PC-3 (cell line): ENCODE results near the gene IL4I1. TPM values are rescaled to one million over a fixed set of nuclear protein-coding genes. Genes with fewer than 3 reads are reported as not detected.

Experiments
- ATAC-seq: fragments of 200-7000 bp; cut with Tn5 transposase; 2 replicates; pipeline ENCODE4 v1.9.1; 2020; ENCODE audit warnings: mild to moderate bottlenecking, moderate library complexity
- BruUV-seq: library from RNA; stranded (reverse); fragments of 400-500 nt; replicated peaks from 2 replicates; lab custom pipeline; 2021; lab: Mats Ljungman, UMichigan
- CTCF ChIA-PET: fragments of 300-600 bp; sonication (Branson Sonifier 250); formaldehyde crosslinking; loops from one replicate; lab custom pipeline; 2022; ENCODE audit warnings: antibody characterized with exemption; lab: Charles Lee
- POLR2A ChIA-PET: fragments of 300-600 bp; sonication (Branson Sonifier 250); formaldehyde crosslinking; loops from one replicate; lab custom pipeline; 2022; ENCODE audit warnings: antibody characterized with exemption; ENCODE audit not compliant: unreplicated experiment; lab: Charles Lee
- DNase-seq: peaks from one replicate; pipeline ENCODE4 v3.0.0-alpha.2; 2015
- H2AFZ ChIP-seq: fragments of 300-600 bp; sonication (generic); 2 replicates; pipeline ENCODE4 v1.6.0; 2016; ENCODE audit warnings: antibody characterized with exemption, low read length
- H3F3A ChIP-seq: fragments of 300-600 bp; sonication (generic); one replicate; pipeline ENCODE4 v1.6.0; 2017; ENCODE audit warnings: antibody characterized with exemption, low read length, control low read depth, mild to moderate bottlenecking; ENCODE audit not compliant: unreplicated experiment
- H3K27ac ChIP-seq: fragments of 300-600 bp; sonication (generic); 2 replicates; pipeline ENCODE4 v1.5.1; 2016; ENCODE audit warnings: mild to moderate bottlenecking, low read length
- H3K27me3 ChIP-seq: fragments of 300-600 bp; sonication (generic); 2 replicates; pipeline ENCODE4 v1.6.1; 2016; ENCODE audit warnings: low read length, mixed read lengths
- H3K36me3 ChIP-seq: fragments of 300-600 bp; sonication (generic); 2 replicates; pipeline ENCODE4 v1.6.1; 2016; ENCODE audit warnings: low read depth, mixed run types, low read length, mixed read lengths
- H3K4me1 ChIP-seq: fragments of 300-600 bp; sonication (generic); 2 replicates; pipeline ENCODE4 v1.5.1; 2016; ENCODE audit warnings: low read length; ENCODE audit not compliant: insufficient read depth
- H3K4me2 ChIP-seq: fragments of 300-600 bp; sonication (generic); 2 replicates; pipeline ENCODE4 v1.6.0; 2016; ENCODE audit warnings: low read length
- H3K4me3 ChIP-seq: fragments of 300-600 bp; sonication (generic); 2 replicates; pipeline ENCODE4 v1.5.1; 2016; ENCODE audit warnings: mild to moderate bottlenecking, low read length, mixed read lengths
- H3K79me2 ChIP-seq: fragments of 300-600 bp; sonication (generic); 2 replicates; pipeline ENCODE4 v1.6.1; 2017; ENCODE audit warnings: low read length, mixed read lengths
- H3K9ac ChIP-seq: fragments of 300-600 bp; sonication (generic); 2 replicates; pipeline ENCODE4 v1.6.0; 2016; ENCODE audit warnings: mild to moderate bottlenecking, low read length
- H3K9me2 ChIP-seq: fragments of 300-600 bp; sonication (generic); replicated peaks from 2 replicates; pipeline ENCODE4 v1.6.1; 2016; ENCODE audit warnings: mixed run types, low read length, mixed read lengths
- H3K9me3 ChIP-seq: fragments of 300-600 bp; sonication (generic); 2 replicates; pipeline ENCODE4 v1.6.1; 2016; ENCODE audit warnings: low read length, mixed read lengths
- H4K20me1 ChIP-seq: fragments of 300-600 bp; sonication (generic); 2 replicates; pipeline ENCODE4 v1.6.1; 2016; ENCODE audit warnings: low read length, mixed read lengths
- CTCF ChIP-seq: fragments of 300-600 bp; sonication (generic); conservative IDR thresholded peaks from 2 replicates; pipeline ENCODE4 v1.5.1; 2017; ENCODE audit warnings: antibody characterized with exemption, low read depth, mild to moderate bottlenecking, low read length
- EZH2 ChIP-seq: fragments of 300-600 bp; sonication (generic); IDR thresholded peaks from one replicate; pipeline ENCODE4 v1.6.1; 2017; ENCODE audit warnings: antibody characterized with exemption, mild to moderate bottlenecking, low read length; ENCODE audit not compliant: unreplicated experiment
- EZH2phosphoT487 ChIP-seq: fragments of 300-600 bp; sonication (generic); IDR thresholded peaks from 2 replicates; pipeline ENCODE4 v1.6.1; 2018; ENCODE audit warnings: mild to moderate bottlenecking, antibody characterized with exemption, low read length, borderline replicate concordance
- intact Hi-C: fragments of 100-400 bp; cut with micrococcal nuclease; formaldehyde crosslinking; loops from 2 replicates; pipeline ENCODE4 v1.9.0; 2023
- total RNA-seq: library from RNA; depleted of rRNA; stranded (reverse); fragments of >200 nt; gene quantifications from 2 replicates; pipeline ENCODE4 v1.2.3, GENCODE V29; 2014

IL4I1 gene
- total RNA-seq, 1 experiment from 2014 or later: 2.2 TPM

- Histone ChIP-seq H3K4me3 (no peak overlapping the region), H3K9me3 (no peaks in the 10 kb centered on the region), H3K27ac (no peak overlapping the region), H3K27me3 (no peaks in the 10 kb centered on the region), H3K9ac (no peak overlapping the region), H3K9me2 (no peaks in the 10 kb centered on the region), H4K20me1 (peaks cover 26% of the 10 kb centered on the region; the same call in 1 of the 2 replicates), H3K4me1 (peaks cover 9% of the 10 kb centered on the region; the same call in 1 of the 2 replicates), H3K36me3 (peaks cover 37% of the 10 kb centered on the region), H3F3A (peaks cover 5% of the 10 kb centered on the region), H2AFZ (no peak overlapping the region), H3K4me2 (no peak overlapping the region), H3K79me2 (peaks cover 23% of the 10 kb centered on the region)
- no TSS peak for BruUV-seq
- DNase-seq (no peak), ATAC-seq (no peak)
- intact Hi-C loops: no loop called here
- POLR2A ChIA-PET: no interaction called here
- CTCF ChIA-PET: no interaction called here
- TF ChIP-seq EZH2: no peak
- TF ChIP-seq EZH2phosphoT487: no peak
- TF ChIP-seq CTCF: no peak
Observed at GRCh38 chr19:49857061-49857837, 39.4 kb downstream of the IL4I1 start.

GRCh38 chr19:49856574-49857021 is 40.1 kb downstream of the IL4I1 start:
- ATAC-seq (no peak), DNase-seq (no peak)
- Histone ChIP-seq H3K4me3 (no peak overlapping the region), H3K4me1 (peaks cover 12% of the 10 kb centered on the region; the same call in 1 of the 2 replicates), H3K9ac (no peak overlapping the region), H3K4me2 (no peak overlapping the region), H3K9me3 (no peaks in the 10 kb centered on the region), H3K9me2 (no peaks in the 10 kb centered on the region), H3K27me3 (no peaks in the 10 kb centered on the region), H3F3A (peaks cover 5% of the 10 kb centered on the region), H3K36me3 (peaks cover 37% of the 10 kb centered on the region), H2AFZ (no peak overlapping the region), H3K79me2 (peaks cover 29% of the 10 kb centered on the region), H4K20me1 (peaks cover 29% of the 10 kb centered on the region; the same call in 1 of the 2 replicates), H3K27ac (no peak overlapping the region)
- CTCF ChIA-PET: no interaction called here
- no TSS peak for BruUV-seq
- TF ChIP-seq EZH2 (no peak), EZH2phosphoT487 (no peak)
- intact Hi-C loops: no loop called here
- POLR2A ChIA-PET: no interaction called here

- peaks cover 29% of the 10 kb centered on the region for H3K79me2 ChIP-seq
- CTCF ChIA-PET: no interaction called here
- no peaks in the 10 kb centered on the region for H3K27me3 ChIP-seq
- POLR2A ChIA-PET: no interaction called here
- no peaks in the 10 kb centered on the region for H3K9me2 ChIP-seq
- H3K27ac ChIP-seq: no peak overlapping the region
- no peak overlapping the region for H3K9ac ChIP-seq
- H4K20me1 ChIP-seq: peaks cover 29% of the 10 kb centered on the region; the same call in 1 of the 2 replicates
- H3K36me3 ChIP-seq: peaks cover 33% of the 10 kb centered on the region
- DNase-seq (peak; percentile 24), ATAC-seq (peak; percentile 0; the same call in 1 of the 2 replicates)
- no TSS peak for BruUV-seq
- peaks cover 12% of the 10 kb centered on the region; the same call in 1 of the 2 replicates for H3K4me1 ChIP-seq
- intact Hi-C loops: no loop called here
- no peak overlapping the region for H3K4me2 ChIP-seq
- no peaks in the 10 kb centered on the region for H3K9me3 ChIP-seq
- H2AFZ ChIP-seq: no peak overlapping the region
- H3K4me3 ChIP-seq: no peak overlapping the region
- H3F3A ChIP-seq: peaks cover 5% of the 10 kb centered on the region
- no peak for TF ChIP-seq CTCF
Observed at GRCh38 chr19:49855676-49856573, 40.8 kb downstream of the IL4I1 start.
